A549 treated with CpdA at 1 μM for 4 hours (cell line): ENCODE measurements around the gene CLMN. TPM values are rescaled to one million over a fixed set of nuclear protein-coding genes. Genes with fewer than 3 reads are reported as not detected.

Experiments
- total RNA-seq: library from RNA; stranded (reverse); fragments of 200-300 nt; extraction: Qiagen RNA extraction; gene quantifications from 5 replicates; pipeline ENCODE4 v1.2.3, GENCODE V29; 2022; ENCODE audit warnings: low read depth

Gene CLMN
- total RNA-seq: 4.4 to 4.9 TPM (median 4.7 TPM) in 5 replicates

GRCh38 chr14:95319312-95320077 lies at the start of gene CLMN:
TSS of gene CLMN (minus strand) at chr14:95319908. CDS start at chr14:95319792, 116 bp downstream.

GRCh38 chr14:95157327-95158189 lies 162.2 kb downstream of the CLMN start, which contains the start of gene DICER1:
TSS of gene DICER1 (minus strand) at chr14:95157529. CDS start at chr14:95133458, 24,071 bp downstream.

Other genes with a start within 250 kb of the CLMN start
- 15.4 to 22.3 TPM (median 18.9 TPM) in 5 replicates for gene DICER1, start 162.4 kb downstream of the CLMN start, total RNA-seq
- gene SYNE3, start 196.7 kb upstream of the CLMN start, total RNA-seq: 0.09 to 0.33 TPM (median 0.20 TPM) in 5 replicates
- 45.3 to 77.1 TPM (median 73.5 TPM) in 5 replicates for gene GLRX5, start 215.1 kb upstream of the CLMN start, total RNA-seq